ENCODE results near the gene SCTR.

The SCTR gene

DNA sequence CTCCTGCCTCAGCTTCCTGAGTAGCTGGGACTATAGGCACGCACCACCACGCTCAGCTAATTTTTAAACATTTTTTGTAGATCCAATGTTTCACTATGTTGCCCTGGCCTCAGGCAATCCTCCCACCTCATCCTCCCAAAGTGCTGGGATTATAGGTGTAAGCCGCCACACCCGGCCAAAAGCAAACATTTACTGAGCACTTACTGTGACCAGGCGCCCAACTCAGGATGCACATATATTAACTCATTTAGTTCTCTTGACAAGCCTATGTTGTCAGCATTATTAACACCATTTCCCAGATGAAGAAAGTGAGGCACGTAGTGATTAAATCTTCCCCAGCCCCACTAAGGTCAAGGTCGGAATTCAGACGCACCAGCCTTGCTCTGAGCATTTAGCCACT, 51.5 kb downstream of the SCTR start:
- no peak for DNase-seq

DNA sequence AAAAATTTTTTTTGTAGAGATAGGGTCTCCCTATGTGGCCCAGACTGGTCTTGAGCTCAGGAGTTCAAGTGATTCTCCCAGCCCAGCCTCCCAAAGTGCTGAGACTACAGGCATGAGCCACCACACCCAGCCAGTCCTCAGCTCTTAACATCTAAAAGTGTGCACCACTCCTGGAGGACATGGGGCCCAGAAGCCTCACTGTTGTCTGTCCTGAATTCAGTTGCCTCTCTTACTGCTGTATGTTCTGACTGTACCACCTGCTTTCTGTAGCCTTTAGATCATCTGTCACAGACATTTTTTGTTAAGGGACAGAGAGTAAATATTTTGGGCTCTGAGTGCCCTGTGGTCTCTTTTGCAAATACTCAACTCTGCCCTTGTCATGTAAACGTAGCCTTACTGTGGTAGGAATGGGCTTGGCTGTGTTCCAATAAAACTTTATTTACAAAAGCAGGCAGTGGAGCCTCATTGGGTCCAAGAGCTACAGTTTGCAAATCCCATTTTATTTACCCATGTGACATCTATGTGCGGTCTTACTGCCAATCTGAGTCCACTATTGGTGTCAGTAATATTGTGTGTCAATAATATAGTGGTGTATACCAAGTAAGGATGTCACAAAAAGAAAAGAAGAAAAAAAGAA, 54.5 kb downstream of the SCTR start:
- DNase-seq = no peak

DNA sequence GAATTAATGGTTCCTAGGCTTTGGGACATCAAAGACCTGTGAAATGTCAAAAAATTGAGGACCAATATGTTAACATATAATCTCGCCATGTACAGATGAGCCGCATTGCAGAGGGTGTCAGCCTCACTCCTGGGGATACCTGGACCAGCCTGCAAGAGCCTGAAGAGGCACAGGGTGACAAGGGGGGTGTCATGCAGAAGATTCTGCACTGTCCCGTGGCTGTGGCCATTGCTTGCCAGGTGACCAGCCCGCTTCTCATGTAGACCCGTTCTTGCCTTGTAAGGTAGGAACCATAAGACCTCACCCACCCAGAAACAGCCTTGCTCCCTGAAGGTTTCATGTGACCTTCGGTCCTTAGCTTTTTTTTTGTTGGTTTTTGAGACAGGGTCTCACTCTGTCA, 55.2 kb downstream of the SCTR start:
- DNase-seq = no peak

DNA sequence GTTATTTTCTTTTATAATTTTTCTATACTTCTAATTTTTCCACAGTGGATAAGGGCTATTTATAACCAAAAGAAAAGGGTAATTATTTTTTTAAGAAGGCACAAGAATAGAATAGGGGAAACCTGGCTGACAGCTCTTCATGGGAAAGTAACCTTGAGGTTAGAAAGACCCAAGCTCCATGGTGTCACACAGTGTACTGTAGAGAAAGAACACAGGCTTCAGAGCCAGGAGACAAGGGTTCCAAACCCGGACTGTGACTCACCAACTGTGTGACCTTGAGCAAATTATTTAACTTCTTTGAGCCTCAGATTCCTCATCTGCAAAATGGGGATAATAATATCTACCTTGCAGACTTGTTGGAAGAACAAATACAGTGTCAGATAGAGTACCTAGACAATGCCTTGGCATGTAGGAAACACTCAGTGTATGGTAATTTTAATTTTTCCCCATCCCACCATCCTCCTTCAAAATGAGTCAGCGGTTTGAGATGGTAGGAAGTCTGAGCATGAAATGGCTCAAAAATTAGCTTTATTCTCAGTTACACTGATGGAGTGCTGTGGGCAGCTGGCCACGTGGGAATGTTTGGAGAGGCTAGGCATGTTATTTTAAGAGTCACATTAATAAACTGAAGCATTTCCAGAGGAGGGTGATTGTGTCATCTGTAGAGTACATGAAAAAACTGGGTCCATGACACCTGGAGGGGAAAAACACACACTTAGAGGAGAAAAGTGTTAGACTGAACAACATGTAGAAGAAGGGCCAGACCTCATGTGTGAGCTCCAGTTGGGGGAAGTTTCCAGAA, 55.9 kb downstream of the SCTR start:
- DNase-seq = no peak

DNA sequence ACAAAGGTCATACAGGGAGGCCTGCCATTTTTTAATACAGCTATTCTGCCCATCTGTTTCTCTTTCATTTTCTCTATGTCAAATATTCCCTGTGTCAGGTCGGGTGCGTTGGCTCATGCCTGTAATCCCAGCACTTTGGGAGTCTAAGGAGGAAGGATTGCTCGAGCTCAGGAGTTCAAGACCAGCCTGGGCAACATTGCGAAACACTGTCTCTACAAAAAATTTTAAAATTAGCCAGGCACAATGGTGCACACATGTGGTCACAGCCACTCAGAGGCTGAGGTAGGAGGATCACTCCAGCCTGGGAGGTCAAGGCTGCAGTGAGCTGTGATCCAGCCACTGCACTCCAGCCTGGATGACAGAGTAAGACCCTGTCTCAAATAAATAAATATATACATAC, 57.9 kb downstream of the SCTR start:
- DNase-seq = no peak

DNA sequence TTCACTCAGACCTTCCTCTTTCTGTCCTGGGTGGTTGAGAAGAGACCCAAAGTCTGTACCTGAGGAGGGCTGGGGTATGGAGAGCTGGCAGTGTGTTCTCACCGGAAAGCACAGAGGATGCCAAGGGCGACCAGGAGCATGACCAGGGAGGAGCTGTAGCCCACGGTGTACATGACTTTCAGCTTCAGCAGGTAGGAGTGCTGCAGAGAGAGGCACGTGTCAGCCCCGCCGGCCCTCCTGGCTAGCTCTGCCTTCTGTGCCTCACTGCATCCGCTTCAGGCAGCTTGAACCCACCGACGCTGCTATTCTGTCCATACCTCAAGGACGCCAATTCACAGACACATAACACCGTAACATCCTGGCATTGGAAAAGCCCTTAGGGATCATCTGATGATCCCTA, 58.6 kb downstream of the SCTR start:
- DNase-seq = no peak

DNA sequence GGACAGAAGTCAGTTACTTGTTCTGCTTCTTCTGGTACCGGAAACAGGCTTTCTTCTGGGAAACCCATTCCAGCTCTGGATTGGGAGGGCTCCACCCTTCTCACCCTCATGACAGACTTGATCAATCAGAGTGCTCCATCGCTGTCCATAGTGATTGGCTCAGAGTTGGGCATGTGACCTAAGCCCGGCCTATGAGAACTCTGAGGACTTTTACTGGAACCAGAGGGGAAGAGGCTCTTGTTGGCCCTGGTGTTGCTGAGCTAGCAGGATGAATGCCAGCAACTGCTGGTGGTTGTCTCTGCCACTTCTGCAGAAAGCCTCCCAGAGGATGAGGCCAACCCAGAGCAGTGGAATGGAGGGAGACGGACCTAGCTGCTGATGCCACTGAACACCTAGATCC, 59.3 kb downstream of the SCTR start:
- no peak for DNase-seq

DNA sequence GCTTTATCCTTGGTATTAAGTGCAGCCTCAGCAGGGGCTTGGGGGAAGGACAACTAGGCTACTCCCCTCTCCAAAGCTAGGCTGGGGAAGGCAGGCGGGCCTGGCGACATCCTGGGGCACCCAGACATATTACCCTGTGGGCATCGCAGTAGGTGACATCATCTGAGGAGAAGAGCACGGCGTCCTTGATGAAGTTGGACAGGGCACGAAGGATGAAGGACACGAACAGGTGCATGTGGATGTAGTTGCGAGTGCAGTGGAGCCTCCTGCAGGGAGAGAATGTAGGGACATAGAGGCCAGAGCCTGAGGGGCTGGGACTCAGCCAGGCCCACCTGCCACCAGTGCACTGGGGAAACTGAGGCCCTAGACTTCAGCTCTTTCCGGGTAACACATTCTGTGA, 60.3 kb downstream of the SCTR start:
- no peak for DNase-seq

DNA sequence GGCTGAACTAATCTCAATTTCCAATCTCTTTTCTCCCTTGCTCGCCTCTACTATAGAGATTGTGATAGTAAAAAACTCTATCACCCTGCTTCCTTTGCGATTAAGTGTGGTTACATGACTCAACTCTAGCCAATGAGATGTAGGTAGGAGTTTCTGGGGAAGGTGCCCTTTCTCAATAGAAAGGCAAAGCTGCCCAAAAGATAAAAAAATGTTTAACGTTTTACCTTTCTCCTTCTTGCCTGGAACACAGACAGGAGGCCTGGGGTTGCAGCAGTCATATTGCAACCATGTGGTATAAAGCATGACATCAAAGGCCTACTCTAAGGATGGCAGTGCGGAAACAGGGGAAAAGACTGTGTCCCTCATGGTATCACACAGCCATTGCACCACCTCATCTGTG, 61.1 kb downstream of the SCTR start:
- DNase-seq = peak; percentile 11

DNA sequence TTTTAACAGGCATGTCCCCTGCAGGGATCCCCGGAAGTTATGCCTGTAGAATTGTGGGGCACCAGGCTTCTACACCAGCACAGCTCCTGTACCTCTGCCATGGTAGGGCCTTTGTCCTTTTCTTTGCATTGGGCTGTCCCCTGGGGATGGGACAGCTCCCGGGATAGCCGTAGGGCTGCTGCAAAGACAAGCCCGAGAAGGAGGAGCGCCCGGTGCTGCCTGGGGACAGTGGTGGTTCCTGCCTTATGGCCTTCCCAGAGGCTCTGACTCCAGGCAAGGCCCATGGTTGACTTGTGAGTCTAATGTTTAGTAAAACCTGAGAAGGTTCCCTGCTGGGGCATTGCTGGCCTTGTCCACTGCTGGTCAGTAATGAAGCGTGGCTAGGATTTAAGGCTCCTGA, 61.7 kb downstream of the SCTR start:
- no peak for DNase-seq

DNA sequence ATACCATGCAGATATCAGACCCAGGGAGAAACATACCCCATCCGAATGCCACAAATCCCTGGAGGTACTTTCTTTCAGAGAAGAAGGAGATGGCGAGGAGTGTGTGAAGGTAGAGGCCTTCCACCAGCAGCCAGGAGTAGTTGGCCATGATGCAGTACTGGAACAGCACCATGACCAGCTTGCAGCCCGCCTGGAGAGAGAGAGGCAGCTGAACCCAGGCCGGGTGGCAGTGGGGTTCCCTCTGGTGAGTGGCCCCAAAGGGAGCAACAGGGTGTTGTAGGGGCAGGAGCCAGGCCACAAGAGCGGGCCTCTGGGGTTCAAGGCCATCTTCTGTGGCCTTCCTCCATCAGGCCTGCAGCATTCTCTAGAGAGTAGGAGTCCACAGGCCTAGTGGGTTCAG, 62.5 kb downstream of the SCTR start:
- DNase-seq = no peak

DNA sequence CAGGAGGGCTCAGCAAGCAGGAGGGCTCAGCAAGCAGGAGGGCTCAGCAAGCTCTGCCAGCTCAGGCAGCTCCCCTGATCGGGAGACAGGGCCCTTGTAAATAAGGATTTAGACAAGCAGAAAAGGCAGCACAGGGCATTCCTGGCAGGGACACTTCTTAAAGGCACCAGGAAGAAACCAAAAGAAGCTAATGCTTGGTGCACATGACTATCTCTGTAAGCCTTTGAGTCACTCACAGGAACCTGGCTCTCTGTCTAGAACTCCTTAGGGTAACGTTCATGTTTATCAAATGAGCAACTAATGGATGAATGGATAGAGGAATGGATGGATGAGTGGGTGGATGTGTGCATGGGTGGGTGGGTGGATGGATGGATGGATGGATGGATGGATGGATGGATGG, 64.2 kb downstream of the SCTR start:
- DNase-seq = no peak

DNA sequence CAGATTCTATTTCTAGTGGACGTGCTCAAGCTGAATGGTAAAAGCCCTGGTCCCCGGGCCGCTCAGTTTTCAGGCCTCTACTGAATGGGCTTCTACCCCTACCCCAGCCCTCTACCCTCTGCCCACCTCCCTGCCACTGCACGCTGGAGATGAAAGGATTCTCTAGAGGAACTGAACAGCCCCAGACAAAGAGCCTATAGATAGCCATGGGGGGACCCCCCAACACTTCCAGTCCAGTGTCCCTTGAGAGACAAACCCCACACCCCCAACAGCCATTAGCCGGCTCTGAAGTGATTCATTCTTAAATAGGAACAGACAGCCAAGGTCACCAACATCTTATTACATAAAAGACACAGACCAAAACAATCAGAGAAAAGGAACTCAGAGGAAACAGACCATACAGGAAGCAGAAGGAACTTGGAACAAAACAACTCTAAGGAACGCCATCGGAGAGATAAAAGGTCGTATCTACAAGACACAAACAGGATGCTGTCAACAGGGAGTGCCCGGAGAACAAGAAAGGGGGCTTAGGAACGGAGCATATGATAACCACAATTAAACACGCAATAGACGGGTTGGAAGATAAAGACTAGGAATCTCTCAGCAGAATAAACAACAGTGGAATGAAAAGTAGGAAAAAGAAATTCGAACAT, 69.1 kb downstream of the SCTR start:
- no peak for DNase-seq

DNA sequence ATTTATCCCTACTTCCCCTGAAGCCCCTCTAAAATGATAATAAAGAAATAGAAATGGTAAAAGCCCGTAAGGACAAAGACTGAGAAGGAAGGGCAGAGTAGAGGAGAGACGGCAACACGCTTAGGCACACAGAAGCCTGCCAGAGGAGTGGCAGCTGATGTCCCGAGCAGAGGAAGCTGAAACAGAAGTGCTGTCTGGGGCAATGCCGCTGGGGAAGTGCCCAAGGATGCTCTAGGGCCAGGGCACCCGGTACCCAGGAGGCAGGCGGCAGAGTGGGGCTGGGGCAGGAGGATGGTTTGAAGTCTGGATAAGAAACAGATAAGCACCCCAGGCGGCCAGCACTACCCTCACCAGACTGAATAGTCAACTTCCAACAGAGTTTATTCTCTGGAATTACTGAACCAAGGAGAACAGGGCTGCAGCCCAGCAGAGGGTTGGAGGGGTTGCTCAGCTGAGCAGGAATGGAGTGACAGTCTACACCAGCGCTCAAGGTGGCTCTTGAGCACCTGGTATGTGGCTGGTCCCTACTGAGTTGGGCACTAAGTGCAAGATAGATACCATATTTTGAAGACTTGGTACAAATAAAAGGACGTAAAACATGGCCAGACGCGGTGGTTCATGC, 70.2 kb downstream of the SCTR start:
- no peak for DNase-seq

DNA sequence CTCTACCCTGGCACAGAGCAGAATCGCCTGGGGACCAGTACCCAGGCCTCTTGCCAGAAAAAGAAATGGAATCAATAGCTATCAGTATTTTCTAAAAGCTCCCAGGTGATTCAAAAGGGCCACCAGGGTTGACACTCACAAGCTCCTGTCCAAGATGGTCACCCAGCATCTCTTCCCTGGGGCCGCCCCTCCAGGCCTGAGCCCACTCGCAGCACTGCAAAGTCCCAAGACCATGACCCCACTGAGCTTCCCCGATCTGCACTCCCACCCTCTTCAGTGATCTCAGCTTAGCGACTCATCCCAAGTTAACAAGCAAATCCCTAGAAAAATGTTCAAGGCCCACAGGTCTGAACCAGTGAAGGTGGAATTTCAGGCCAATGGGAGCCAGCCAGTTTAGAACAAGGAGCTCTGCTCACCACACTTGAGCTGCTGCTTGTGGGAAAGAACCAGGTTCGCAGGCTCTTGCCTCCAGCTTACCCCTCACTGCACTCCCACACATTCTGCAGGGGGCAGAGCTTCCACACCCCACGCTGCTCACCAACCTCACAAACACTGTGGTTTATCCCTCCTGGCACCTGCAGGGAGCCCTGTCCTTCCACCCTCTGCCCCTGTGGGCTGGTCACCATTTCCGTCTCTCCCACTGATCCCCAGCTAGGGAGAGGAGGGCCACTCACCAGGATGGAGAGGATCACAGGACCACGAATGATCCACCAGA, 72.8 kb downstream of the SCTR start:
- no peak for DNase-seq

DNA sequence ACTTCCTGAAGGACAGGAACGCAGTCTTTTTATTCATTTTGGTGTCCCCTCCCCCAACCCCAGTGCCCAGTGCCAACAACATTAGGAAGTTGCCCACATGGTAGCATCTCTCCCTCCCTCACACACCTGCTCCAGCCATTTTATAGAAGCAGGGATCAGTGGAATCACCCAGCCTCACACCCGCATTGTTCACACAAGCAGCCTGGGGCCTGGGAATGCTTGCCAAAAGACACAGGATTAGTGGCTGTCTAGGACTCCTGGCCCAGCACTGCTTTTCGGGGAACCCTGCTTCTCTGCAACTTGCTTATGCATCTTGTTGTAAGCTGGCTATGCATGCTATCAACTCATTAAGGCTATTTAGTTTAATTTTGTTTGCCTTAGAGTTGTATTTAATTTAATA, 74.8 kb downstream of the SCTR start:
- DNase-seq = no peak

DNA sequence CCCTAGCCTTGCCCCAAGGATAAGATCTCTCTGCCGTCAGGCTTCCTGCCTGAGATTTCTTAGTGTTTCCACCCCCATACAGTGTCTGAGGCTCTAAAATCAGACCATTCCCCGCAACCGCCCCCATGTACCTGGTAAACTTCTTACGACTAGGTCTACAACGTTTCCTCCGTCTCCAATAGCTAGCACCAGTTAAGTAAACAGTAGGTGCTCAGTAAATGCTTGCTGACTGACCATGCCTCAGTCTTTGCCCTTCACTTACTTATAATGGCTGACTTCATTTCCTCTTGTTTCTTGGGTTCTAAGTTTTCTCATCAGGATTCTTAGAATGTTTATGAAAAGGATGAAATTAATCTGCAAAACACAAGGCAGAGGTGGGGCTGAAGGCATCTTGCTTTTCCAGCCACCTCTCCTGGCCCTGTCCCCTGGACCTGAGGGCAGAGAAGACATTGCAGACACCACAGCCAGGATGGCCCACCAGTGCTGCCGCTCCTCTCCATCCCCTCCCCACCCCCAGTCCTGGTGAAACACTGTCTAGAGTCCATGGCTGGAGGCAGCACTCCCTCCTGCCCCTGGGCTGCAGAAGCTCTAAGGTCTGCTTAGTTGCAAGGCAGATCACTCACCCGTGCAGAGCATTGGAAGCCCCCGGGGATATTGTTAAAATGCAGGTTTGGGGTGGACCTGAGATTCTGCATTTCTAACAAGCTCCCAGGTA, 75.7 kb downstream of the SCTR start:
- no peak for DNase-seq

DNA sequence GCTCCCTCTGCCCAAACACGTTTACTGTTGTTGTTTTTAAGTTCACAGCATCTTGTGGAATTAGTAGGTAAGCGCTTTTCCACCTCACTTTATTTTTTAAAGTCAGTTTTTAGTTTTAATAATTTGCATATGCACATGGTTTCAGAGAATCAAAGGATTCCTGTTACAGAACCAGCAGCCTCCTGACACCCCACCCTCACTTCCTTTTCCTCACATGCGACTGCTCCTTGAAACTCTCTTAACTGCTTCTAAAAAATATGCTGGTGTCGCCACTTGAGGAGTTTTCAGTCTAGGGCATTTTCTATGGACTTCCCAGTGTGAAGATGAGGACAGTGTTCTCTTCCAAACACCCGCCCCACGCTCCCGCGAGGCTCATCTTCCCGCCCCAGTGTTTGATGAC, 78.2 kb downstream of the SCTR start:
- no peak for DNase-seq

DNA sequence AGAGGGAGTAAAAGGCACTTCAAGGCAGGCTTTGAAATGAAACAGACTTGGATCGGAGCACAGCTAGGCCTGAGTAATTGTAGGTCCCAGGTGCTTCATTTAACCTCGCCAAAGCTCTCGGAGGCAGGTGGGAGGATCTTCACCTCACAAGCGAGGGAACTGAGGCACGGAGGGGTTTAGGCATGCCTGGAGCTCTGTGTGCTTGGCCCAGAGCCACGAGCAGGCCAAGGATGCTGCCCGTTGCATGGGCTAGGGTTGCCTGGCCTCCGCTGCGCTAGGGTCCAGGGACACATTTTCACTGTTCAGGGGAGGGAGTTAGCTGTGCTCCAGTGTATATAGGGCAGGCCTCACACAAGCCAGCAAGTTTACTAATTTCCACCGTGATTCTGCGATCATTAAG, 81.4 kb downstream of the SCTR start:
- no peak for DNase-seq

DNA sequence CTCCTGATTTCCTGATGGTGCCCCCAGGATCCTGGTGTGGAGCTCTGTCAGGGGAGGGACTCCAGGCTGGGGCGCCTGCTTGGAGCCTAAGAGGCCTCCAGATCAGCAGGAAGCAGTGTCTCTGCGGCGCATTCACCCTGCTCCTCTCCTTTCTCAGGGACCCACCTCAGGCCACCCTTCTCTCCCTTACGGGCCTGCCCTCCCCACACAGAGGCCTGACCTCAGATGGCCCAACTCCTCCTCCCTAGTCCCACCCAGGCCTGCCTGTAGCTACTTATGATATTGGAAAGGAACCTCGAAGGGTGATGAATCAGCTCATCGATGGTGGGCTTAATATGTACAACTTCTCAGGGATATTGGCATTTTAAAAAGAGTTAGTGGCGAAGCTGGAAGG, 82.1 kb downstream of the SCTR start:
- no peak for DNase-seq

DNA sequence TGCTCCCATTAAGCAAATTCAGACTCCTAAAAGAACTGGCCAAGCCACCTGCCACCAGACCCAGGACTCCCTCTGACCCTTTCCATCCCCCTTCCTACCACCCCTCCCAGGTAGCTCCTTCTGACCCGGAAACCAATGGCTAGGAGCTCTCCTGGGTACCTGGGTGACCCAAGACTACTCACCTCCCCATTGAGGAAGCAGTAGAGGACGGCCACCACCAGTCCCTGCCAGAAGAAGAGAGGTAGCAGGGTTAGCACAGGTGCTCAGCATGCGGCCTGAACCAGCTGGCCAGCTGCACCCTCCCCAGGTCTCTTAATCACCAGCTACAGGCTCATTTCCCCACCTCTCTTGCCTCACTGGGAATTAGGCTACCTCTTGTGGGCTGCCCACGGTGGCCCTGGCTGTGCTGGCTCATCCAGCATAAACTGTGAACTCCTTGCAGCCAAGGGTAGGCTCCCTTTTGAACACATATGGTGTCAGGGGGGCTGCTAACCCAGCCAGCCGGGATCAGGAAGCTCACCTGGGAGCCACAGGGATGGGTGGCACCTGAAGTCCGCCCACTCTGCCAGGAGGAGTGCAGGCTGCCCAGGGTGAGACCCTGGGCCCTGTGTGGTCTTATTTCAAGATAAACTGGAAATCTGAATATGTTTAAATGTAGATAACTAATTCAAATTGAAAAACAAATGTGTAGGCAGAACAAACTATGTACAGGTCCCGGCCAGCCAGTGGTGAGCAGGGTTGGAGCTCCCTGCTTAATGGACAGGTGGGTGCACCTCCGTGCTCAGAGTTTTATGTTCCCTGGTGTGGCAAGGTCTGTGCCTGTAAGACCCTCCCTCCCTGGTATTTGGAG, 82.7 kb downstream of the SCTR start:
- no peak for DNase-seq

DNA sequence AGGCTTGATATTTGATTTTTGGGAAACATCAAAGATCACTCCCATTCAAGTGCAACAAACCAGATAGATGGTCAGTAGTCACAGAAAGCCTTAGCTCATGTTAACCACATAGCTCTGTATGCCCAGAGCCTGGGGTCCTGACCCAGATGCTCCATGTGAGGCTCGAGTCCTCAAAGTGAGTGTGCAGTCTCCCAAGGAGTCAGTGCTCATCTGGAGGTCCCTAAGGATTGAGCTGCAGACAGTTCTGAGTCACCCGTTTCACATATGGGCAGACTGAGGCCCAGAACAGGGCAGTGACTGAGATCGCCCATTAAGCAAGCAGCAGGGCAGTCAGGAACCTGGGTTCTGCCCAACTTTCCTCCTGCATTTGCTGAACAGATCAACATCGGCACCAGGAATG, 83.4 kb downstream of the SCTR start:
- DNase-seq = no peak
